IPS-18a (cell line): ENCODE results near the gene TESK1.
"Not testable (repeated sequence)": the region's sequence is repeated elsewhere in the genome, so short reads cannot be mapped to it uniquely, and the experiment has no call there.

ENCODE experiments used
- H3K27ac ChIP-seq: one replicate; pipeline ENCODE4 v1.5.1; 2013; ENCODE audit warnings: low read length
- H3K27me3 ChIP-seq: one replicate; pipeline ENCODE4 v1.6.1; 2013; ENCODE audit warnings: mild to moderate bottlenecking, low read length; ENCODE audit not compliant: control insufficient read depth, insufficient read depth
- H3K36me3 ChIP-seq: one replicate; pipeline ENCODE4 v1.6.1; 2013; ENCODE audit warnings: low read depth, low read length; ENCODE audit not compliant: control insufficient read depth
- H3K4me1 ChIP-seq: one replicate; pipeline ENCODE4 v1.6.1; 2013; ENCODE audit warnings: low read depth, low read length; ENCODE audit not compliant: control insufficient read depth
- H3K4me3 ChIP-seq: one replicate; pipeline ENCODE4 v1.5.1; 2013; ENCODE audit warnings: low read length
- H3K9ac ChIP-seq: one replicate; pipeline ENCODE4 v1.6.1; 2013; ENCODE audit warnings: mild to moderate bottlenecking, low read length, moderate library complexity
- H3K9me3 ChIP-seq: one replicate; pipeline ENCODE4 v1.6.1; 2013; ENCODE audit warnings: low read depth, low read length; ENCODE audit not compliant: control insufficient read depth

Gene TESK1

DNA sequence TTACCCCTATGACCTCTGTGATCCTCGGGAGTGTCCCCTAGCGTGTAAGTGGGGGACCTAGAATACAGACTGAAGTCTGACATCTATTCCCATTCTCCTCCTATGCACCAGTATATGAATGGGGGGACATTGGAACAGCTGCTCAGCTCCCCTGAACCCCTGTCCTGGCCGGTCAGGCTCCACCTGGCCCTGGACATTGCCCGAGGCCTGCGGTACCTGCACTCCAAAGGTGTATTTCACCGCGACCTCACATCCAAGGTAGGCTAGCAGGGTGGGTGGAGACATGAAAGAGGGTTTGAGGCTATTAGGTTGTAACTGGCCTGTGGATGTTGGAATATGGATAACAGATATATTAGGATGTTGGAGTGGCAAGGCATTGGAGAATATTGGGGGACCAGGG lies 1.7 kb downstream of the TESK1 start:
- H3K4me3 ChIP-seq, result peak overlapping the region; percentile 70
- no peaks in the 10 kb centered on the region for H3K9me3 ChIP-seq
- H3K27ac ChIP-seq, result no peak overlapping the region
- peaks cover 15% of the 10 kb centered on the region for H3K36me3 ChIP-seq
- no peak overlapping the region for H3K9ac ChIP-seq
- no peaks in the 10 kb centered on the region for H3K27me3 ChIP-seq
- peaks cover 5% of the 10 kb centered on the region for H3K4me1 ChIP-seq

- Histone ChIP-seq H3K4me3 (no peak overlapping the region), H3K9ac (no peak overlapping the region), H3K4me1 (peaks cover 5% of the 10 kb centered on the region), H3K36me3 (peaks cover 15% of the 10 kb centered on the region), H3K27me3 (no peaks in the 10 kb centered on the region), H3K27ac (no peak overlapping the region), H3K9me3 (no peaks in the 10 kb centered on the region)
Observed at GRCh38 chr9:35608221-35608620, 3.2 kb downstream of the TESK1 start.

DNA sequence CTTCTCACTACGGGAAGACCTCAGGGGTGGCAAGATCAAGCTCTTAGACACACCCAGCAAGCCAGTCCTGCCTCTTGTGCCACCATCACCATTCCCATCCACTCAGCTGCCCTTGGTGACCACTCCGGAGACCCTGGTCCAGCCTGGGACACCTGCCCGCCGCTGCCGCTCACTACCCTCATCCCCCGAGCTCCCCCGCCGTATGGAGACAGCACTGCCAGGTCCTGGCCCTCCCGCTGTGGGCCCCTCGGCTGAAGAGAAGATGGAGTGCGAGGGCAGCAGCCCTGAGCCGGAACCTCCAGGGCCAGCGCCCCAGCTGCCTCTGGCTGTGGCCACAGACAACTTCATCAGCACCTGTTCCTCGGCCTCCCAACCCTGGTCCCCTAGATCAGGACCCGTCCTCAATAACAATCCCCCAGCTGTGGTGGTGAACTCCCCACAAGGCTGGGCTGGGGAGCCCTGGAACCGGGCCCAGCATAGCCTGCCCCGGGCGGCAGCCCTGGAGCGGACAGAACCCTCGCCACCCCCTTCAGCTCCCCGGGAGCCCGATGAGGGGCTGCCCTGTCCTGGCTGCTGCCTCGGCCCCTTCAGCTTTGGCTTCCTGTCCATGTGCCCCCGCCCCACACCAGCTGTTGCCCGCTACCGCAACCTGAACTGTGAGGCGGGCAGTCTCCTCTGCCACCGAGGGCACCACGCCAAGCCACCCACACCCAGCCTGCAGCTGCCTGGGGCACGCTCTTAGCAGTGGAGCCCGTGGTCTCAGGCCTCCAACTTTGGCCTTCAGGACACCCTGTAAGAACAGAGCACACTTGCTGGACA lies 4.1 kb downstream of the TESK1 start:
- Histone ChIP-seq H3K4me3 (no peak overlapping the region), H3K9me3 (no peaks in the 10 kb centered on the region), H3K27me3 (peaks cover 3% of the 10 kb centered on the region), H3K4me1 (no peaks in the 10 kb centered on the region), H3K27ac (no peak overlapping the region), H3K9ac (no peak overlapping the region), H3K36me3 (peaks cover 15% of the 10 kb centered on the region)

GRCh38 chr9:35609820-35610163 lies 4.7 kb downstream of the TESK1 start:
- Histone ChIP-seq H3K9ac (no peak overlapping the region), H3K27me3 (peaks cover 3% of the 10 kb centered on the region), H3K36me3 (peaks cover 15% of the 10 kb centered on the region), H3K9me3 (no peaks in the 10 kb centered on the region), H3K4me3 (no peak overlapping the region), H3K4me1 (no peaks in the 10 kb centered on the region), H3K27ac (no peak overlapping the region)

- no peak overlapping the region for H3K27ac ChIP-seq
Observed at GRCh38 chr9:35611230-35611797, 6.3 kb downstream of the TESK1 start.

GRCh38 chr9:35612066-35612465 lies 7.0 kb downstream of the TESK1 start:
- not testable (repeated sequence) for H3K4me1 ChIP-seq, H3K27ac ChIP-seq, H3K9me3 ChIP-seq, H3K4me3 ChIP-seq, H3K9ac ChIP-seq
- peaks cover 15% of the 10 kb centered on the region for H3K36me3 ChIP-seq
- H3K27me3 ChIP-seq, result peaks cover 18% of the 10 kb centered on the region

More at GRCh38 chr9:35611230-35611797, 6.3 kb downstream of the TESK1 start:
- Histone ChIP-seq H3K4me3 (no peak overlapping the region), H3K4me1 (no peaks in the 10 kb centered on the region), H3K9ac (no peak overlapping the region), H3K27me3 (peaks cover 10% of the 10 kb centered on the region), H3K36me3 (peaks cover 15% of the 10 kb centered on the region), H3K9me3 (no peaks in the 10 kb centered on the region)

- Histone ChIP-seq H3K4me1 (peaks cover 4% of the 10 kb centered on the region), H3K4me3 (no peak overlapping the region), H3K36me3 (peaks cover 14% of the 10 kb centered on the region), H3K27ac (no peak overlapping the region), H3K9me3 (no peaks in the 10 kb centered on the region), H3K9ac (no peak overlapping the region), H3K27me3 (peaks cover 26% of the 10 kb centered on the region)
Observed at GRCh38 chr9:35612843-35613242, 7.8 kb downstream of the TESK1 start.

DNA sequence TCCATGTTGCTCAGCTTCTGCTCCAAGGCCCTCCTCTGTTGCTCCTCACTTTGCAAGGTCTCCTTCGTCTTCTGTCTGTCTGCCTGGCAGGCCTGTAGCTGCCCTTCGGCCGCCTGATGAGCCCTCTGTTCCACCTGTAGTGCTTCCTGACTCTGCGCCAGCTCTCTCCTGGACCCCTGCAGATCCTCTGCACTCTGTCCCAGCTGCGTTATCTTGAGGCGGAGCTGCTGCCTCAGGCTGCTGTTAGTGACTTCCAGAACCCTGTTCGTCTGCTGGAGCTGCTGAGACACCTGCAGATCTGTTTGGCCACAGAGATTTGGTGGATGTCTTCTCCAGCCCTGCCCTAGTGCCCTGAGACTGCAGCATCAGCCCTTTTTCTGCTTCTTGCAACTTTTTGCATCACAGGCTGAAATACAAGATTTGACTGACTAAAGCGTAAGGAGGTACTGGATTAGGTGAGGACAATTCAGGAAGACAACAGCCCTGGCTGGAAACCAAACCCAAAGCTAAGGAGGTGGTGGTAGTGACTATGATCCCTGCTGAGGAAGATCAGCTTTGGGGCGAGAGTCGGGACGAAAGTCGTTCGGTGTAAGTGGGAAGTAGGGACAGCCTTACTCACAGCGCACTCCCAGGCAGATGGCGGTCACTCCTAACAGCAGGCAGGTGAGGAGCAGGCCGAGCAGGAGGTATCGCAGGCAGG lies 11.1 kb downstream of the TESK1 start:
- peaks cover 4% of the 10 kb centered on the region for H3K4me1 ChIP-seq
- no peak overlapping the region for H3K27ac ChIP-seq
- H3K4me3 ChIP-seq, result peak overlapping the region; percentile 65
- peaks cover 30% of the 10 kb centered on the region for H3K27me3 ChIP-seq
- H3K9me3 ChIP-seq, result no peaks in the 10 kb centered on the region
- no peaks in the 10 kb centered on the region for H3K36me3 ChIP-seq
- H3K9ac ChIP-seq, result no peak overlapping the region

DNA sequence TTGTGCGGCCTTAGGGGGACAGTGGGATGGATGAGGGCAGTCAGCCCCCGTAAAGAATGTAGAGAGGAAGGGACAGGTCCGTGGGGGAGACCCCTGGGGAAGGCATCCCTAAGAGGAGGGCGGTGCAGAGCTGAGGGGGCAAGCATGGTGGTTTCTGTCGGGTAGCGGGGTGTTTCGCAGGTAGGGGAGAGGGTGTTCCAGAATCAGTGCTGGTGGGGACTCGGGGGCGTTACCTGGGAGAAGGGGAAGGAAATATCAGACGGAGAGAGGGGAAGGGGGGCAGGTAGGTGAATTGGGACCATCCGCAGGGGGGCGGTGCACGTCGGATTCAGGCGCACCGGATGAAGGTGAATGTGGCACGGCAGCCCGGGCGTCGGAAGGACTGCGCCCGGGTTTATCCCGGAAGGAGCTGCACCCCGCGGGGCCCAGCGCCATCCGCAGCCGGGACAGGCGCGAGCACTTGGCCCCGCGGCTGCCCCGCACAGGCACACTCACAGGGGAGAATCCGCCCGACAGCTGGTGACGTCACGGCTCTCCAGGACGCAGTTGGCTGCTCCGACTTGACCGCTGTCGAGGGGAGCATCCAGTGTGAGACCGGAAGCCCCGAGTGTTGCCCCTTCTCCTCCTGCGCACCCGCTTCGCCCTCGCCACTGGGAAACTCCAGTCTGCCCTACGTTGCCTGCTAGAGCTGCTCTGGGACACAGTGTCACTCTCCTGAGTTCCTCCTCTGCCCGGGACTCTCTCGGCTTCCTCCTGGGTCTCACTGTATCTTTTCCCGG lies 11.8 kb downstream of the TESK1 start:
- Histone ChIP-seq H3K9ac (peak overlapping the region; percentile 30), H3K36me3 (no peaks in the 10 kb centered on the region), H3K27me3 (peaks cover 30% of the 10 kb centered on the region), H3K9me3 (no peaks in the 10 kb centered on the region), H3K4me1 (peaks cover 4% of the 10 kb centered on the region), H3K27ac (no peak overlapping the region), H3K4me3 (peak overlapping the region; percentile 65)

- Histone ChIP-seq H3K4me3 (peak overlapping the region; percentile 65), H3K9ac (peak overlapping the region; percentile 30)
Observed at GRCh38 chr9:35617548-35617947, 12.5 kb downstream of the TESK1 start.

GRCh38 chr9:35618325-35618727 lies 13.3 kb downstream of the TESK1 start, which contains the start of gene CD72:
TSS of gene CD72 (minus strand) at chr9:35618413. CDS start at chr9:35618303, 110 bp downstream.
- no peak within 1 kb of the TSS for H3K27ac ChIP-seq
- no peaks in the 10 kb centered on the region for H3K36me3 ChIP-seq
- H3K4me1 ChIP-seq, result peaks cover 4% of the 10 kb centered on the region
- peak within 1 kb of the TSS; percentile 65 for H3K4me3 ChIP-seq
- peak within 1 kb of the TSS; percentile 30 for H3K9ac ChIP-seq
- H3K9me3 ChIP-seq, result no peaks in the 10 kb centered on the region
- H3K27me3 ChIP-seq, result peaks cover 30% of the 10 kb centered on the region

More at GRCh38 chr9:35617548-35617947, 12.5 kb downstream of the TESK1 start:
- Histone ChIP-seq H3K9me3 (no peaks in the 10 kb centered on the region), H3K27ac (no peak overlapping the region), H3K27me3 (peaks cover 30% of the 10 kb centered on the region), H3K36me3 (no peaks in the 10 kb centered on the region), H3K4me1 (peaks cover 4% of the 10 kb centered on the region)
